Caco-2 (cell line): ENCODE measurements around the gene BDKRB2. TPM values are rescaled to one million over a fixed set of nuclear protein-coding genes. Genes with fewer than 3 reads are reported as not detected.

ENCODE experiments used
- BruUV-seq: library from RNA; stranded (reverse); fragments of 400-500 nt; replicated peaks from 2 replicates; lab custom pipeline; 2021; lab: Mats Ljungman, UMichigan
- CTCF ChIA-PET: fragments of 300-600 bp; sonication (Branson Sonifier 250); formaldehyde crosslinking; loops from one replicate; lab custom pipeline; 2022; ENCODE audit warnings: antibody characterized with exemption; lab: Charles Lee
- POLR2A ChIA-PET: fragments of 300-600 bp; sonication (Branson Sonifier 250); formaldehyde crosslinking; loops from one replicate; lab custom pipeline; 2022; ENCODE audit warnings: antibody characterized with exemption; lab: Charles Lee
- DNase-seq, 2 experiments: peaks; one replicate each; pipeline versions ENCODE4 v3.0.0 to v3.0.0-alpha.2; 2020 to 2022
- H3K27me3 ChIP-seq: replicated peaks from 2 replicates; pipeline ENCODE4 v1.6.0; 2011; ENCODE audit warnings: low read length; ENCODE audit not compliant: control insufficient read depth, insufficient read depth
- H3K36me3 ChIP-seq: 2 replicates; pipeline ENCODE4 v1.5.1; 2011; ENCODE audit warnings: low read length; ENCODE audit not compliant: control insufficient read depth, insufficient read depth
- H3K4me1 ChIP-seq: fragments of 250-450 bp; sonication (Bioruptor Pico); 2 replicates; pipeline ENCODE4 v1.5.1; 2020; ENCODE audit warnings: mild to moderate bottlenecking
- H3K4me3 ChIP-seq: 2 replicates; pipeline ENCODE4 v1.5.1; 2011; ENCODE audit warnings: low read depth, mild to moderate bottlenecking, control low read depth, low read length
- H3K9me3 ChIP-seq: fragments of 250-450 bp; sonication (Bioruptor Pico); 2 replicates; pipeline ENCODE4 v1.5.1; 2020; ENCODE audit warnings: mild to moderate bottlenecking, moderate library complexity
- H3K27ac Mint-ChIP-seq: one replicate; pipeline ENCODE4 v1.8.0; 2022; ENCODE audit warnings: mixed read lengths; ENCODE audit not compliant: unreplicated experiment
- H3K27me3 Mint-ChIP-seq: one replicate; pipeline ENCODE4 v1.8.0; 2022; ENCODE audit warnings: mixed read lengths; ENCODE audit not compliant: insufficient read depth, unreplicated experiment
- H3K36me3 Mint-ChIP-seq: one replicate; pipeline ENCODE4 v1.8.0; 2022; ENCODE audit warnings: mild to moderate bottlenecking, mixed read lengths; ENCODE audit not compliant: insufficient read depth, unreplicated experiment
- H3K4me1 Mint-ChIP-seq: one replicate; pipeline ENCODE4 v1.8.0; 2022; ENCODE audit warnings: low read depth, mixed read lengths; ENCODE audit not compliant: unreplicated experiment
- H3K4me3 Mint-ChIP-seq: one replicate; pipeline ENCODE4 v1.8.0; 2022; ENCODE audit warnings: mild to moderate bottlenecking, moderate library complexity, mixed read lengths; ENCODE audit not compliant: unreplicated experiment
- H3K9me3 Mint-ChIP-seq: one replicate; pipeline ENCODE4 v1.8.0; 2022; ENCODE audit warnings: mixed read lengths; ENCODE audit not compliant: unreplicated experiment
- intact Hi-C: fragments of 100-400 bp; cut with micrococcal nuclease; formaldehyde crosslinking; loops from one replicate; pipeline ENCODE4 v1.10.0; 2022; ENCODE audit not compliant: unreplicated experiment
- total RNA-seq: library from RNA; stranded (reverse); gene quantifications from 2 replicates; pipeline ENCODE4 v1.2.3, GENCODE V29; 2022
- TF ChIP-seq, protein P1 (sequence below), 2 experiments: fragments of 200-600 bp in 1 of 2; IDR thresholded peaks; 1 replicate in 1 of 2; 2 replicates in 1 of 2; pipeline versions ENCODE4 v1.5.1 to v1.8.0; 2011 to 2022; ENCODE audit warnings: antibody characterized with exemption in 1 of 2, control low read depth in 1 of 2, inconsistent platforms in 1 of 2, low read depth in 1 of 2, low read length in 1 of 2, mild to moderate bottlenecking in 1 of 2, moderate library complexity in 1 of 2; ENCODE audit not compliant: insufficient read depth in 1 of 2, severe bottlenecking in 1 of 2, unreplicated experiment in 1 of 2

Gene BDKRB2
- total RNA-seq, 1 experiment from 2014 or later, result 2.0 TPM

DNA sequence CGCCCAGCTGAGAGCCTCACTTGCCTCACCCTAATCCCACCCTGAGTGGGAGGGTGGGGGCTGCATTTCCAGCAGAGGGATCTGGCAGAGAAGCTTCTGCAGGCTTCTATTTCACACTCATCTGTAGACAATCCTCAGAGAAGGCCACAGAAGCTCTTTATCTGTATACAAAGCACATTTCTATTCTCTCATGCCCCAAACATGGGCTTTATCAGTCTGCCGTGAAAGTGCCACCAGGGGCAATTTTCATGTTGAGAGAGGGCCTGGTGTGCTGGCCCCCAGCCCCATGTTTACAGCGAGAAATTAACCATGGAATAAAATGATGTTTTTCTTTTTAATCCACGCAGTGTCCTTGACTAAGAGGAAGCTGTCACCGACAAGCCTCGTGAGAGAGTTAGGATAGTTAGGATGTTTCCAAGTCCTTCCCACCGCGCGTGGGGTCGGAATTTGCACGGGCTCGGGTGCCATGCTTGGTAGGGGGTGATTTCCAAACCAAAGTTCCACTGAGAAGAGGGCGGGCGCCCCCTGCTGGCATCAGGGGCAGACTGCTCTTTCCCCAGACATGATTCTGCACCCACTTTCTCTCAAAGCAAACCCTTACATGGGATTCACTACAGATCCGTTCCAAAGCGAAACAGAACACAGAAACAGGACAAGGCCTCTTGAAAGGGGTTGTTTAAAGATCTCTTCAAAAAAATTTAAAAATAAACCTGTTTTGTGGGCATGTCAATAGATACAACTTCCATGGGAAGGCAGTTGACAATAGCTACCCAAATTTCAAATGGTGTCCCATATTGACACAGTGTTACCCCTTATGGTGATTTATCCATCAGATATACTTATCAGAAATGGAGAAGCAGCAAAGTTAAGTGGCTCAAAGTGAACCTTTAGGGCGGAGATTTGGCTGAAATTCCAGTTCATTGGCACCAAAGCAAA is 70.8 kb downstream of the BDKRB2 start:
- peaks cover 12% of the 10 kb centered on the region for H3K4me1 Mint-ChIP-seq
- intact Hi-C loops, result loop anchor here (1.0 to 5.0 kb wide), 5 partner anchors 78 to 218 kb away; no protein-coding TSS in a partner anchor
- ChIA-PET POLR2A (no interaction called here), CTCF (interaction anchor here (1.0 to 6.4 kb wide), 2 partner anchors 175 to 177 kb away, joined by 5 to 60 read pairs; no protein-coding TSS in a partner anchor)
- H3K27ac Mint-ChIP-seq, result no peak overlapping the region
- peak overlapping the region; percentile 11 for H3K4me3 Mint-ChIP-seq
- H3K27me3 Mint-ChIP-seq, result no peaks in the 10 kb centered on the region
- BruUV-seq, result no TSS peak
- Histone ChIP-seq H3K9me3 (0 out of 2 replicates have a peak, but pooled peaks cover 6% of the 10 kb centered on the region), H3K4me3 (no peak overlapping the region), H3K27me3 (no peaks in the 10 kb centered on the region), H3K36me3 (no peaks in the 10 kb centered on the region), H3K4me1 (peaks cover 12% of the 10 kb centered on the region)
- DNase-seq, result peak; percentile 64 to 83
- H3K9me3 Mint-ChIP-seq, result no peaks in the 10 kb centered on the region
- peaks cover 12% of the 10 kb centered on the region for H3K36me3 Mint-ChIP-seq
- TF ChIP-seq, protein P1, sequence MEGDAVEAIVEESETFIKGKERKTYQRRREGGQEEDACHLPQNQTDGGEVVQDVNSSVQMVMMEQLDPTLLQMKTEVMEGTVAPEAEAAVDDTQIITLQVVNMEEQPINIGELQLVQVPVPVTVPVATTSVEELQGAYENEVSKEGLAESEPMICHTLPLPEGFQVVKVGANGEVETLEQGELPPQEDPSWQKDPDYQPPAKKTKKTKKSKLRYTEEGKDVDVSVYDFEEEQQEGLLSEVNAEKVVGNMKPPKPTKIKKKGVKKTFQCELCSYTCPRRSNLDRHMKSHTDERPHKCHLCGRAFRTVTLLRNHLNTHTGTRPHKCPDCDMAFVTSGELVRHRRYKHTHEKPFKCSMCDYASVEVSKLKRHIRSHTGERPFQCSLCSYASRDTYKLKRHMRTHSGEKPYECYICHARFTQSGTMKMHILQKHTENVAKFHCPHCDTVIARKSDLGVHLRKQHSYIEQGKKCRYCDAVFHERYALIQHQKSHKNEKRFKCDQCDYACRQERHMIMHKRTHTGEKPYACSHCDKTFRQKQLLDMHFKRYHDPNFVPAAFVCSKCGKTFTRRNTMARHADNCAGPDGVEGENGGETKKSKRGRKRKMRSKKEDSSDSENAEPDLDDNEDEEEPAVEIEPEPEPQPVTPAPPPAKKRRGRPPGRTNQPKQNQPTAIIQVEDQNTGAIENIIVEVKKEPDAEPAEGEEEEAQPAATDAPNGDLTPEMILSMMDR (IDR thresholded peaks at IDR 0.05; ENCODE audit: insufficient read depth in 1 of 2, low read depth in 1 of 2, low read length in 1 of 2, severe bottlenecking in 1 of 2, unreplicated experiment in 1 of 2), result peak; percentile 91 to 96

DNA sequence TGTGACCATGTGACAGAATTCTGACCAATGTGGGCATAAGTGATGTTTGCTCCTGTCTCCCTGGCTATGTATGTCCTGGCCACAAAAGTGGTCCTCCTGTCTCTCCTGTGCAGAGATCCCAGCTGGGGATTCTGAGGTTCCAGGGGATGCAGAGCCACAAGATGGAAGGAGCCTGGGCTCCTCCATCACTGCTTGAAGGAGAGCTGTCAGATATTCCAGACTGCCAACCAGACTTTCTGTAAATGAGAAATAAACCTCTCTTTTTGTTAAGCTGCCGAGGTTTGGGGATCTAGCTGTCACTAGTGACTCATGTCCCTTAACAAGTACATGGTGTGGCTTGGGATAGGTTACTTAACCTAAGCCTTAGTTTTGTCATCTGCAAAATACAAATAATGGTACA is 73.3 kb downstream of the BDKRB2 start:
- intact Hi-C loops, result loop anchor here (5.0 kb wide), 2 partner anchors 81 to 221 kb away; no protein-coding TSS in a partner anchor
- Histone ChIP-seq H3K36me3 (no peaks in the 10 kb centered on the region), H3K9me3 (0 out of 2 replicates have a peak, but pooled peaks cover 3% of the 10 kb centered on the region), H3K27me3 (no peaks in the 10 kb centered on the region), H3K4me1 (peaks cover 12% of the 10 kb centered on the region), H3K4me3 (no peak overlapping the region)
- H3K36me3 Mint-ChIP-seq, result peaks cover 12% of the 10 kb centered on the region
- TF ChIP-seq, protein P1 (IDR thresholded peaks at IDR 0.05; ENCODE audit: insufficient read depth in 1 of 2, low read depth in 1 of 2, low read length in 1 of 2, severe bottlenecking in 1 of 2, unreplicated experiment in 1 of 2), result no peak
- H3K4me3 Mint-ChIP-seq, result no peak overlapping the region
- no peak overlapping the region for H3K27ac Mint-ChIP-seq
- no peak for DNase-seq
- H3K4me1 Mint-ChIP-seq, result peaks cover 12% of the 10 kb centered on the region
- no TSS peak for BruUV-seq
- CTCF ChIA-PET, result interaction anchor here (1.2 kb wide), 1 partner anchor 177 kb away, joined by 5 read pairs; no protein-coding TSS in a partner anchor
- no peaks in the 10 kb centered on the region for H3K27me3 Mint-ChIP-seq
- POLR2A ChIA-PET, result no interaction called here
- no peaks in the 10 kb centered on the region for H3K9me3 Mint-ChIP-seq

DNA sequence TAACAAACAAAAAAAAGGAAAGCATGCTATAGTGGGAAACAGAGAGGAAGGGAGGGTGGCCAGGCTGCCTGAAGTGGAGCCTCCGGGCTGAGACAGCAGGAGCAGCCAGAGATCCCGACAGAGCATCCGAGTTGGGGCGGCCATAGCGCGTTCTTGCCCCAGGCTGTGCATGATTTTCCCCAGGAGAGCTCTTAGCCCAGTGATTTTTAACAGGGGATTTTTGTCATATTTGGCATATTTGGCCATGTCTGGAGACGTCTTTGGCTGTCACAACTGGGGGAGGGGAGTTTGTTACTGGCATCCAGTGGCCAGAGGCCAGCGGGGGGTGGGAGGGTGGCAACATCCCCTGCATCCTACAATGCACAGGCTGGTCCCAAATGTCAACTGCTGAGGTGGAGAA is 74.9 kb downstream of the BDKRB2 start:
- Histone ChIP-seq H3K4me3 (no peak overlapping the region), H3K9me3 (0 out of 2 replicates have a peak, but pooled peaks cover 3% of the 10 kb centered on the region), H3K27me3 (no peaks in the 10 kb centered on the region), H3K4me1 (peaks cover 12% of the 10 kb centered on the region), H3K36me3 (no peaks in the 10 kb centered on the region)
- intact Hi-C loops, result loop anchor here (5.0 kb wide), 2 partner anchors 82 to 222 kb away; no protein-coding TSS in a partner anchor
- BruUV-seq, result no TSS peak
- Mint-ChIP-seq H3K4me1 (peaks cover 12% of the 10 kb centered on the region), H3K27ac (peak overlapping the region; percentile 22), H3K4me3 (no peak overlapping the region), H3K9me3 (no peaks in the 10 kb centered on the region), H3K27me3 (no peaks in the 10 kb centered on the region), H3K36me3 (peaks cover 12% of the 10 kb centered on the region)
- ChIA-PET POLR2A (no interaction called here), CTCF (interaction anchor here (1.8 kb wide), 1 partner anchor 179 kb away, joined by 6 read pairs; no protein-coding TSS in a partner anchor)
- TF ChIP-seq, protein P1 (IDR thresholded peaks at IDR 0.05; ENCODE audit: insufficient read depth in 1 of 2, low read depth in 1 of 2, low read length in 1 of 2, severe bottlenecking in 1 of 2, unreplicated experiment in 1 of 2), result no peak
- DNase-seq, result peak; percentile 24 to 49
